Diencephalon (tissue), 1 donor: ENCODE results near the gene MYRFL. TPM values are rescaled to one million over a fixed set of nuclear protein-coding genes. Genes with fewer than 3 reads are reported as not detected.

Experiments
- total RNA-seq: library from RNA; depleted of rRNA; stranded (reverse); fragments of >200 nt; gene quantifications from one replicate; pipeline ENCODE4 v1.2.3, GENCODE V29; 2014

MYRFL gene
- 1.4 TPM for total RNA-seq

GRCh38 chr12:69824966-69825560 is at the start of gene MYRFL:
TSS of gene MYRFL (plus strand) at chr12:69825227. CDS start at chr12:69825518, 291 bp downstream.

Other genes starting within 250 kb of the MYRFL start
- 239 TPM for gene CCT2, start 239.8 kb upstream of the MYRFL start, total RNA-seq
- not detected for gene LRRC10, start 214.3 kb upstream of the MYRFL start, total RNA-seq
- 11.5 TPM for gene BEST3, start 125.9 kb upstream of the MYRFL start, total RNA-seq
- gene RAB3IP, start 86.4 kb upstream of the MYRFL start, total RNA-seq, result 51.0 TPM